Spleen (tissue), 11 donors: ENCODE results near the gene CSTB. TPM values are rescaled to one million over a fixed set of nuclear protein-coding genes. Genes with fewer than 3 reads are reported as not detected.

Source experiments
- DNase-seq: peaks from one replicate; pipeline ENCODE4 v3.0.0-alpha.2; 2020
- H3K27ac ChIP-seq, 8 donors: fragments of 200-600 bp; sonication (generic) in 7 of 8; 1 replicate in 4 of 8; 2 replicates in 4 of 8; pipeline versions ENCODE4 v1.5.0 to v1.8.0; 2016 to 2021; ENCODE audit warnings: inconsistent platforms in 4 of 8, mild to moderate bottlenecking in 4 of 8, moderate library complexity in 1 of 8
- H3K27me3 ChIP-seq, 7 donors: fragments of 200-600 bp; sonication (generic) in 6 of 7; replicated peaks in 1 of 7; 1 replicate in 4 of 7; 2 replicates in 3 of 7; pipeline versions ENCODE4 v1.5.0 to v1.8.0; 2016 to 2021; ENCODE audit warnings: inconsistent platforms in 3 of 7, mild to moderate bottlenecking in 1 of 7
- H3K36me3 ChIP-seq, 6 donors: fragments of 200-600 bp; sonication (generic) in 5 of 6; 1 replicate in 4 of 6; 2 replicates in 2 of 6; pipeline versions ENCODE4 v1.5.0 to v1.8.0; 2016 to 2021; ENCODE audit warnings: inconsistent platforms in 2 of 6
- H3K4me1 ChIP-seq, 6 donors: fragments of 200-600 bp; sonication (generic) in 5 of 6; 1 replicate in 3 of 6; 2 replicates in 3 of 6; pipeline versions ENCODE4 v1.5.0 to v1.8.0; 2016 to 2021; ENCODE audit warnings: inconsistent platforms in 3 of 6
- H3K4me3 ChIP-seq, 8 donors: fragments of 200-600 bp; sonication (generic) in 7 of 8; 1 replicate in 4 of 8; 2 replicates in 4 of 8; pipeline versions ENCODE4 v1.5.0 to v1.8.0; 2016 to 2021; ENCODE audit warnings: inconsistent platforms in 4 of 8, mild to moderate bottlenecking in 4 of 8, moderate library complexity in 2 of 8
- H3K9me3 ChIP-seq, 8 donors: fragments of 200-600 bp; sonication (generic) in 7 of 8; 1 replicate in 4 of 8; 2 replicates in 4 of 8; pipeline versions ENCODE4 v1.5.0 to v1.8.0; 2016 to 2021; ENCODE audit warnings: inconsistent platforms in 4 of 8
- CTCF ChIP-seq, 11 experiments: fragments of 200-600 bp in 7 of 11; fragments of 450-650 bp in 4 of 11; sonication (generic) in 4 of 11; IDR thresholded peaks in 8 of 11; conservative IDR thresholded peaks in 3 of 11; 1 replicate in 7 of 11; 2 replicates in 4 of 11; pipeline versions ENCODE4 v1.4.0 to v1.8.0; 2016 to 2021; ENCODE audit warnings: antibody characterized with exemption in 11 of 11, inconsistent platforms in 4 of 11, mild to moderate bottlenecking in 1 of 11
- POLR2A ChIP-seq, 3 donors: fragments of 450-650 bp; IDR thresholded peaks; one replicate each; pipeline ENCODE4 v1.5.1; 2017; ENCODE audit warnings: antibody characterized with exemption in 3 of 3, mild to moderate bottlenecking in 1 of 3
- POLR2AphosphoS5 ChIP-seq, 3 donors: sonication (generic); formaldehyde crosslinking; IDR thresholded peaks; one replicate each; pipeline ENCODE4 v1.5.1; 2017; ENCODE audit warnings: antibody characterized with exemption in 3 of 3
- WGBS, 5 donors: extraction: QIAGEN DNeasy Blood & Tissue Kit in 3 of 5; methylation state at CpG; one replicate each; pipeline versions ENCODE4 v1.1.5 to v1.1.7; 2013 to 2018; 5-methylcytosine and 5-hydroxymethylcytosine counted together
- intact Hi-C: fragments of 100-400 bp; cut with DNase I; formaldehyde crosslinking; loops from one replicate; pipeline ENCODE4 v1.15.0; 2023; ENCODE audit warnings: low total_unique reads
- polyA plus RNA-seq, 3 donors: library from polyadenylated mRNA; stranded (reverse); fragments of 200-250 nt; gene quantifications; one replicate each; pipeline ENCODE4 v1.2.1, GENCODE V29; 2013
- total RNA-seq, 7 donors: library from RNA; depleted of rRNA in 3 of 7; stranded (reverse); fragments of >200 nt in 3 of 7; fragmentation: NEBNext Ultra II Directional in 4 of 7; extraction: Animal tissue kit (Norgen Biotek cat#: 25700) in 4 of 7; gene quantifications; one replicate each; pipeline versions ENCODE4 v1.1.0 to v1.2.1, GENCODE V29; 2016 to 2021
- donor health status: healthy with polysubstance abuse.
- donor health status: DM: no; HTN: no; CAD: no; lungs with moderate emphysema.
- donor health status: DM: no; HTN: no; CAD: no.
- donor health status: Bipolar disorder and iron deficiency.
- donor health status: healthy.
- donor health status: DM: no; HTN: no; CAD: no.
- donor health status: DM: yes; HTN: yes; CAD: no.

Gene CSTB
- total and polyA plus RNA-seq, 10 donors = 10.5 to 93.8 (median 33.2) TPM

DNA sequence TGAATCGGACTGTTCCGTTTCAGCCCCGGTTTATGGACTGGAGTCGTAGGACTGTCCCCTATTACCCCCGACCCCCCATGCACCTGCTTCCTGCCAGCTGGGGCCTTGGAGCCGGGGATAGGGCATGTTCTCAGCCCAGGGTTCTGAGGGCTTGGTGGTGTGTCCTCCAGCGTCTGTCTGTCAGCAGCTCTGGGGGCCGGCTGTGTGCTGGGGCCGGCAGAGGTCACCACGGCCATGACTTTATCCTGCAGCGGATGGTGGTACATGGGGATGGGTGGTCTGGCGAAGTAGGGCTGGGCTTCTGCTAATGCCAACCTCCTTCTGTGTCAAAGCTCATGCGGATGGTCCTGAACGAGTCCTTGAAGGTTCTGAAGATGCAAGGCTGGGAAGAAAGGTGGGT, 18.7 kb upstream of the CSTB start:
- TF ChIP-seq POLR2AphosphoS5 (IDR thresholded peaks at IDR 0.05) (peak in 2 of 3 donors; percentile 5 to 12), CTCF (IDR thresholded peaks at IDR 0.05 in 8 of 11, conservative IDR thresholded peaks at IDR 0.05 in 3 of 11) (no peak)
- peak; percentile 66 for DNase-seq
- H3K27ac ChIP-seq = no peak overlapping the region
- peaks cover 4 to 88% (median 84%) of the 10 kb centered on the region in 6 donors for H3K36me3 ChIP-seq
- peaks cover 13 to 33% (median 16%) of the 10 kb centered on the region in 6 donors for H3K4me1 ChIP-seq
- H3K9me3 ChIP-seq = no peaks in the 10 kb centered on the region
- intact Hi-C loops = no loop called here
- no peak overlapping the region for H3K4me3 ChIP-seq
- 86 to 99% (median 91%) methylated on average over 12 to 14 of the region's 14 CpGs for WGBS, 5 donors
- H3K27me3 ChIP-seq = no peaks in the 10 kb centered on the region

DNA sequence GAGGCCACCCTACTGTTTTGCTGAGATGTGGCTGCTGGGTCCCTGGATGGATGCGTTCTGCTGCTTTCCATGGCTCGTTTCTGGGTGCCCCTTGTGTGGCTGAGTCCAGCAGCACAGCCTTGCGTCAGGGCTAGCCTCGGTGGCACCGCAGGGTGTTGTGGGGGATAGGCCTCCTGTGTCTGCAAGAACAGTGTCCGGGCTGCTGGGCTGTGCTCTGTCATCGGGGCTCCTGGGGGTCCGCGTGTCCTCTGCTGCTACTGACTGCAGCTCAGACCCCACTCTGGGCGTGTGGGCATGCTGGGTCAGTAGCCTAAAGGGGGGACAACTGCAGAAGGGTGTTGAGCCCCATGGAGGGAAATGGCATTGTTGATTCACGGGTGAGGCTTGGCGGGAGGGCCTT, 18.2 kb upstream of the CSTB start:
- no peaks in the 10 kb centered on the region for H3K9me3 ChIP-seq
- peaks cover 4 to 83% (median 80%) of the 10 kb centered on the region in 6 donors for H3K36me3 ChIP-seq
- peaks cover 14 to 37% (median 18%) of the 10 kb centered on the region in 6 donors for H3K4me1 ChIP-seq
- WGBS, 5 donors = 87 to 95% (median 91%) methylated on average over 5 to 12 of the region's 12 CpGs
- H3K27ac ChIP-seq = no peak overlapping the region
- intact Hi-C loops = no loop called here
- no peaks in the 10 kb centered on the region for H3K27me3 ChIP-seq
- no peak overlapping the region for H3K4me3 ChIP-seq
- TF ChIP-seq POLR2A (IDR thresholded peaks at IDR 0.05) (no peak), POLR2AphosphoS5 (IDR thresholded peaks at IDR 0.05) (peak in 1 of 3 donors; percentile 6)
- peak; percentile 73 for DNase-seq

DNA sequence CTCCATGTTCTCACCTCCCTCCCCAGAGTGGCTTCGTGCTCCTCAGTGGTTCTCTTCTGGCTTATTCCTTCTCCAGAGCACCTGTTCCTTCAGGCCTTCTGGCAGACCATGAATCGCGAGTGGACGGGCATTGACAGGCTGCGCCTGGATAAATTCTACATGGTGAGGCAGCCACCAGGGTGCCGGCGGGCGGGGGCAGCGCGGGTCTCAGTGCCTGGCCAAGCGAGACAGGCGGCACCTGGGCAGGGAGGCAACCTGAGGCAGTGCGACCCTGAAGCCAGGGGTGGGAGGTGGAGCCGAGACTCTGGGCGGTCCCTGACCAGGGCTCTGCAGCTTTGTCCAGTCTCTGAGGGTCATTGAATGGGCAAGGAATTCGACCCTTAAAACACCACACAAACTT, 17.1 kb upstream of the CSTB start:
- 91 to 97% (median 95%) methylated on average over 9 to 16 of the region's 16 CpGs for WGBS, 5 donors
- peaks cover 14 to 45% (median 24%) of the 10 kb centered on the region in 6 donors for H3K4me1 ChIP-seq
- H3K27me3 ChIP-seq = no peaks in the 10 kb centered on the region
- DNase-seq = peak; percentile 69
- intact Hi-C loops = no loop called here
- TF ChIP-seq CTCF (IDR thresholded peaks at IDR 0.05 in 8 of 11, conservative IDR thresholded peaks at IDR 0.05 in 3 of 11) = no peak
- no peak for TF ChIP-seq POLR2A (IDR thresholded peaks at IDR 0.05)
- TF ChIP-seq POLR2AphosphoS5 (IDR thresholded peaks at IDR 0.05) = no peak
- H3K4me3 ChIP-seq = no peak overlapping the region
- no peaks in the 10 kb centered on the region for H3K9me3 ChIP-seq
- peaks cover 4 to 72% (median 69%) of the 10 kb centered on the region in 6 donors for H3K36me3 ChIP-seq
- H3K27ac ChIP-seq = no peak overlapping the region

GRCh38 chr21:43792406-43792805, 16.3 kb upstream of the CSTB start:
- Histone ChIP-seq H3K27ac (no peak overlapping the region), H3K9me3 (no peaks in the 10 kb centered on the region), H3K36me3 (peaks cover 4 to 64% (median 60%) of the 10 kb centered on the region in 6 donors), H3K4me1 (peaks cover 14 to 48% (median 24%) of the 10 kb centered on the region in 6 donors), H3K4me3 (no peak overlapping the region), H3K27me3 (no peaks in the 10 kb centered on the region)
- 80 to 86% (median 81%) methylated on average over 8 of the region's 8 CpGs for WGBS, 5 donors
- intact Hi-C loops = no loop called here
- TF ChIP-seq CTCF (IDR thresholded peaks at IDR 0.05 in 8 of 11, conservative IDR thresholded peaks at IDR 0.05 in 3 of 11) = no peak
- no peak for TF ChIP-seq POLR2A (IDR thresholded peaks at IDR 0.05)
- no peak for DNase-seq
